HEK293 (cell line): ENCODE data around the gene GLCCI1.

Source experiments
- CTCF ChIA-PET: fragments of 350-600 bp; formaldehyde crosslinking; extraction: SDS; loops from one replicate; lab custom pipeline; 2021; ENCODE audit warnings: antibody characterized with exemption; lab: Yijun Ruan, JAX
- POLR2A ChIA-PET: fragments of 300-600 bp; formaldehyde crosslinking; extraction: SDS; loops from one replicate; lab custom pipeline; 2020; ENCODE audit warnings: antibody characterized with exemption, inconsistent platforms; lab: Yijun Ruan, JAX
- H3K27ac ChIP-seq: fragments of 200-500 bp; sonication (Bioruptor generic); 2 replicates; pipeline ENCODE4 v1.5.1; 2014; ENCODE audit warnings: low read depth, low read length, control low read depth, inconsistent platforms; ENCODE audit errors: extremely low read depth
- H3K36me3 ChIP-seq, 2 experiments: fragments of 200-500 bp in 1 of 2; sonication (Bioruptor generic) in 1 of 2; 1 replicate in 1 of 2; 2 replicates in 1 of 2; pipeline ENCODE4 v1.5.1; 2014 to 2017; ENCODE audit warnings: inconsistent platforms in 2 of 2, low read length in 2 of 2; ENCODE audit not compliant: control insufficient read depth in 2 of 2, insufficient read depth in 1 of 2
- H3K4me1 ChIP-seq: fragments of 200-500 bp; sonication (Bioruptor generic); 2 replicates; pipeline ENCODE4 v1.5.1; 2014; ENCODE audit warnings: mild to moderate bottlenecking, low read length, inconsistent platforms; ENCODE audit not compliant: control insufficient read depth, insufficient read depth
- H3K4me3 ChIP-seq: 2 replicates; pipeline ENCODE4 v1.5.1; 2011; ENCODE audit warnings: low read depth, mild to moderate bottlenecking, control low read depth, low read length, moderate library complexity
- H3K9me3 ChIP-seq: fragments of 200-500 bp; sonication (Bioruptor generic); 2 replicates; pipeline ENCODE4 v1.5.1; 2014; ENCODE audit warnings: low read depth, low read length, inconsistent platforms; ENCODE audit not compliant: control insufficient read depth, insufficient read depth
- HOXD13 ChIP-seq: sonication (generic); formaldehyde crosslinking; IDR thresholded peaks from 2 replicates; pipeline ENCODE4 v1.8.0; 2022; ENCODE audit warnings: missing genetic modification reagents, borderline replicate concordance
- KLF16 ChIP-seq: fragments of 450-650 bp; formaldehyde crosslinking; IDR thresholded peaks from 2 replicates; pipeline ENCODE4 v1.5.1; 2017; ENCODE audit warnings: missing biosample characterization, missing genetic modification characterization
- KLF9 ChIP-seq: fragments of 450-650 bp; formaldehyde crosslinking; IDR thresholded peaks from 2 replicates; pipeline ENCODE4 v1.5.1; 2016; ENCODE audit warnings: missing biosample characterization, missing genetic modification characterization, low read depth
- SP2 ChIP-seq: fragments of 450-650 bp; formaldehyde crosslinking; IDR thresholded peaks from 2 replicates; pipeline ENCODE4 v1.5.1; 2016; ENCODE audit warnings: missing biosample characterization, missing genetic modification characterization
- ZBTB1 ChIP-seq: fragments of 450-650 bp; formaldehyde crosslinking; IDR thresholded peaks from 2 replicates; pipeline ENCODE4 v1.5.1; 2016; ENCODE audit warnings: missing biosample characterization, missing genetic modification characterization
- ZBTB48 ChIP-seq: fragments of 450-650 bp; formaldehyde crosslinking; IDR thresholded peaks from 2 replicates; pipeline ENCODE4 v1.5.1; 2016; ENCODE audit warnings: missing biosample characterization, missing genetic modification characterization
- ZNF157 ChIP-seq: fragments of 450-650 bp; formaldehyde crosslinking; IDR thresholded peaks from 2 replicates; pipeline ENCODE4 v1.5.1; 2016; ENCODE audit warnings: missing biosample characterization, missing genetic modification characterization
- ZNF2 ChIP-seq: fragments of 450-650 bp; formaldehyde crosslinking; IDR thresholded peaks from 2 replicates; pipeline ENCODE4 v1.5.1; 2016; ENCODE audit warnings: missing biosample characterization, missing genetic modification characterization
- ZNF211 ChIP-seq: fragments of 450-650 bp; formaldehyde crosslinking; IDR thresholded peaks from 2 replicates; pipeline ENCODE4 v1.5.1; 2016; ENCODE audit warnings: low read depth, missing biosample characterization, missing genetic modification characterization
- ZNF292 ChIP-seq: fragments of 450-650 bp; formaldehyde crosslinking; IDR thresholded peaks from 2 replicates; pipeline ENCODE4 v1.5.1; 2016; ENCODE audit warnings: low read depth, missing biosample characterization, missing genetic modification characterization, borderline replicate concordance
- ZNF366 ChIP-seq: fragments of 450-650 bp; formaldehyde crosslinking; conservative IDR thresholded peaks from 2 replicates; pipeline ENCODE4 v1.5.1; 2016; ENCODE audit warnings: missing biosample characterization, missing genetic modification characterization
- ZNF37A ChIP-seq: fragments of 450-650 bp; IDR thresholded peaks from 2 replicates; pipeline ENCODE4 v1.5.1; 2018; ENCODE audit warnings: missing biosample characterization, missing genetic modification characterization
- ZNF426 ChIP-seq: fragments of 450-650 bp; formaldehyde crosslinking; IDR thresholded peaks from 2 replicates; pipeline ENCODE4 v1.5.1; 2017; ENCODE audit warnings: missing biosample characterization, missing genetic modification characterization, mild to moderate bottlenecking, inconsistent platforms, moderate library complexity
- ZNF549 ChIP-seq: fragments of 450-650 bp; IDR thresholded peaks from 2 replicates; pipeline ENCODE4 v1.5.1; 2018; ENCODE audit warnings: missing biosample characterization, missing genetic modification characterization, mild to moderate bottlenecking, inconsistent platforms, moderate library complexity
- TF ChIP-seq, protein P1 (sequence below): fragments of 450-650 bp; formaldehyde crosslinking; IDR thresholded peaks from 2 replicates; pipeline ENCODE4 v1.5.1; 2017; ENCODE audit warnings: missing biosample characterization, missing genetic modification characterization
- TF ChIP-seq, protein P2 (sequence below): fragments of 450-650 bp; formaldehyde crosslinking; IDR thresholded peaks from 2 replicates; pipeline ENCODE4 v1.5.1; 2017; ENCODE audit warnings: missing biosample characterization, missing genetic modification characterization
- TF ChIP-seq, protein P3 (sequence below): fragments of 450-650 bp; formaldehyde crosslinking; IDR thresholded peaks from 2 replicates; pipeline ENCODE4 v1.5.1; 2016; ENCODE audit warnings: missing biosample characterization, missing genetic modification characterization, borderline replicate concordance
- TF ChIP-seq, protein P4 (sequence below): fragments of 450-650 bp; formaldehyde crosslinking; IDR thresholded peaks from 2 replicates; pipeline ENCODE4 v1.5.1; 2016; ENCODE audit warnings: missing biosample characterization, missing genetic modification characterization
- TF ChIP-seq, protein P5 (sequence below): fragments of 450-650 bp; formaldehyde crosslinking; IDR thresholded peaks from 2 replicates; pipeline ENCODE4 v1.5.1; 2016; ENCODE audit warnings: missing biosample characterization, missing genetic modification characterization
- TF ChIP-seq, protein P6 (sequence below): fragments of 450-650 bp; IDR thresholded peaks from 2 replicates; pipeline ENCODE4 v1.5.1; 2018; ENCODE audit warnings: missing biosample characterization, missing genetic modification characterization

Gene GLCCI1

DNA sequence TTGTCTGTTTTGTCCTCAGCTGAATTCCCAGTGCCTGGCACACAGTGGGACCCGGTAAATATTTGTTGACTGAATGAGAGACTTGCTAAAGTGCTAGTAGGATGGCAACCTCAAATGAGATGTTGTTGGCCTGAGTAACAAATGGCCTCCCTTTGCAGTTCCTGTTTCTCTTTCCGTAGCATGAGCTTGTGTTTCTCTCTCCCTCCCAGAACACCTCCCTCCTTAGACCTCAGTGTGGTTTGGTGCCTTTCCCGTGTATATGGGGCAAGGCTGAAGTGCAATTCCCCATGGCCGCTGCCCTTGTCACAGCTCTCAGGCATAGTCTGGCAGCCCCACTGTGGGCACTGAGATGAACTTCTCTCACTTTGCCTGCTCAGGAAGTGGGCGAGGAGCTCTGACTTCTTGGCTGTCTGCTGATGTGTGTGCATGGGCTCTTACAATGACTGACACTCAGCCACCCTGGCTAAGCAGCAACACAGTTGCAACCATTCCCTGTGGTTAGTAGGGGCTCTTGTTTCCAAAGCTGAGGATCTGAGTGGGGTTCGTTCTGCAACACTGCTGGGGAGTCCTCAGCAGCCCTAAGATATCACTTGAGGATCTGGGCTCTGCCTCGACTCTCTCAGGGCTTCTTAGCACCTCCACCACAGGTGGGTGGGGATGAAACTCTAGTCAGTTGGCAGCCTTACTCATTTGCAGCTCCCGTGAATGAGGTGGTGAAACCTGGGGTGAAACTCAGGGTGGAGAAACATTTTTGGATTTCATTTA, 157.3 kb downstream of the GLCCI1 start:
- Histone ChIP-seq H3K9me3 (no peaks in the 10 kb centered on the region), H3K4me1 (no peaks in the 10 kb centered on the region), H3K27ac (no peak overlapping the region), H3K36me3 (no peaks in the 10 kb centered on the region), H3K4me3 (no peak overlapping the region)
- TF ChIP-seq KLF9: no peak
- TF ChIP-seq, protein P1, sequence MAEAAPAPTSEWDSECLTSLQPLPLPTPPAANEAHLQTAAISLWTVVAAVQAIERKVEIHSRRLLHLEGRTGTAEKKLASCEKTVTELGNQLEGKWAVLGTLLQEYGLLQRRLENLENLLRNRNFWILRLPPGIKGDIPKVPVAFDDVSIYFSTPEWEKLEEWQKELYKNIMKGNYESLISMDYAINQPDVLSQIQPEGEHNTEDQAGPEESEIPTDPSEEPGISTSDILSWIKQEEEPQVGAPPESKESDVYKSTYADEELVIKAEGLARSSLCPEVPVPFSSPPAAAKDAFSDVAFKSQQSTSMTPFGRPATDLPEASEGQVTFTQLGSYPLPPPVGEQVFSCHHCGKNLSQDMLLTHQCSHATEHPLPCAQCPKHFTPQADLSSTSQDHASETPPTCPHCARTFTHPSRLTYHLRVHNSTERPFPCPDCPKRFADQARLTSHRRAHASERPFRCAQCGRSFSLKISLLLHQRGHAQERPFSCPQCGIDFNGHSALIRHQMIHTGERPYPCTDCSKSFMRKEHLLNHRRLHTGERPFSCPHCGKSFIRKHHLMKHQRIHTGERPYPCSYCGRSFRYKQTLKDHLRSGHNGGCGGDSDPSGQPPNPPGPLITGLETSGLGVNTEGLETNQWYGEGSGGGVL (tag by site-specific recombination): no peak
- TF ChIP-seq ZNF292 (tag by site-specific recombination): no peak
- TF ChIP-seq ZBTB1 (tag by site-specific recombination): no peak
- TF ChIP-seq, protein P2, sequence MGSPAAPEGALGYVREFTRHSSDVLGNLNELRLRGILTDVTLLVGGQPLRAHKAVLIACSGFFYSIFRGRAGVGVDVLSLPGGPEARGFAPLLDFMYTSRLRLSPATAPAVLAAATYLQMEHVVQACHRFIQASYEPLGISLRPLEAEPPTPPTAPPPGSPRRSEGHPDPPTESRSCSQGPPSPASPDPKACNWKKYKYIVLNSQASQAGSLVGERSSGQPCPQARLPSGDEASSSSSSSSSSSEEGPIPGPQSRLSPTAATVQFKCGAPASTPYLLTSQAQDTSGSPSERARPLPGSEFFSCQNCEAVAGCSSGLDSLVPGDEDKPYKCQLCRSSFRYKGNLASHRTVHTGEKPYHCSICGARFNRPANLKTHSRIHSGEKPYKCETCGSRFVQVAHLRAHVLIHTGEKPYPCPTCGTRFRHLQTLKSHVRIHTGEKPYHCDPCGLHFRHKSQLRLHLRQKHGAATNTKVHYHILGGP: no peak
- TF ChIP-seq, protein P3, sequence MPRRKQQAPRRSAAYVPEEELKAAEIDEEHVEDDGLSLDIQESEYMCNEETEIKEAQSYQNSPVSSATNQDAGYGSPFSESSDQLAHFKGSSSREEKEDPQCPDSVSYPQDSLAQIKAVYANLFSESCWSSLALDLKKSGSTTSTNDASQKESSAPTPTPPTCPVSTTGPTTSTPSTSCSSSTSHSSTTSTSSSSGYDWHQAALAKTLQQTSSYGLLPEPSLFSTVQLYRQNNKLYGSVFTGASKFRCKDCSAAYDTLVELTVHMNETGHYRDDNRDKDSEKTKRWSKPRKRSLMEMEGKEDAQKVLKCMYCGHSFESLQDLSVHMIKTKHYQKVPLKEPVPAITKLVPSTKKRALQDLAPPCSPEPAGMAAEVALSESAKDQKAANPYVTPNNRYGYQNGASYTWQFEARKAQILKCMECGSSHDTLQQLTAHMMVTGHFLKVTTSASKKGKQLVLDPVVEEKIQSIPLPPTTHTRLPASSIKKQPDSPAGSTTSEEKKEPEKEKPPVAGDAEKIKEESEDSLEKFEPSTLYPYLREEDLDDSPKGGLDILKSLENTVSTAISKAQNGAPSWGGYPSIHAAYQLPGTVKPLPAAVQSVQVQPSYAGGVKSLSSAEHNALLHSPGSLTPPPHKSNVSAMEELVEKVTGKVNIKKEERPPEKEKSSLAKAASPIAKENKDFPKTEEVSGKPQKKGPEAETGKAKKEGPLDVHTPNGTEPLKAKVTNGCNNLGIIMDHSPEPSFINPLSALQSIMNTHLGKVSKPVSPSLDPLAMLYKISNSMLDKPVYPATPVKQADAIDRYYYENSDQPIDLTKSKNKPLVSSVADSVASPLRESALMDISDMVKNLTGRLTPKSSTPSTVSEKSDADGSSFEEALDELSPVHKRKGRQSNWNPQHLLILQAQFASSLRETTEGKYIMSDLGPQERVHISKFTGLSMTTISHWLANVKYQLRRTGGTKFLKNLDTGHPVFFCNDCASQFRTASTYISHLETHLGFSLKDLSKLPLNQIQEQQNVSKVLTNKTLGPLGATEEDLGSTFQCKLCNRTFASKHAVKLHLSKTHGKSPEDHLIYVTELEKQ (tag by site-specific recombination): no peak
- no peak for TF ChIP-seq ZNF426 (tag by site-specific recombination)
- TF ChIP-seq, protein P4, sequence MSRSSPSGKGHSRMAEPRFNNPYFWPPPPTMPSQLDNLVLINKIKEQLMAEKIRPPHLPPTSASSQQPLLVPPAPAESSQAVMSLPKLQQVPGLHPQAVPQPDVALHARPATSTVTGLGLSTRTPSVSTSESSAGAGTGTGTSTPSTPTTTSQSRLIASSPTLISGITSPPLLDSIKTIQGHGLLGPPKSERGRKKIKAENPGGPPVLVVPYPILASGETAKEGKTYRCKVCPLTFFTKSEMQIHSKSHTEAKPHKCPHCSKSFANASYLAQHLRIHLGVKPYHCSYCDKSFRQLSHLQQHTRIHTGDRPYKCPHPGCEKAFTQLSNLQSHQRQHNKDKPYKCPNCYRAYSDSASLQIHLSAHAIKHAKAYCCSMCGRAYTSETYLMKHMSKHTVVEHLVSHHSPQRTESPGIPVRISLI (tag by site-specific recombination): no peak
- TF ChIP-seq ZBTB48 (tag by site-specific recombination): no peak
- no peak for TF ChIP-seq ZNF366
- no peak for TF ChIP-seq HOXD13 (CRISPR knock-in tag)
- TF ChIP-seq, protein P5, sequence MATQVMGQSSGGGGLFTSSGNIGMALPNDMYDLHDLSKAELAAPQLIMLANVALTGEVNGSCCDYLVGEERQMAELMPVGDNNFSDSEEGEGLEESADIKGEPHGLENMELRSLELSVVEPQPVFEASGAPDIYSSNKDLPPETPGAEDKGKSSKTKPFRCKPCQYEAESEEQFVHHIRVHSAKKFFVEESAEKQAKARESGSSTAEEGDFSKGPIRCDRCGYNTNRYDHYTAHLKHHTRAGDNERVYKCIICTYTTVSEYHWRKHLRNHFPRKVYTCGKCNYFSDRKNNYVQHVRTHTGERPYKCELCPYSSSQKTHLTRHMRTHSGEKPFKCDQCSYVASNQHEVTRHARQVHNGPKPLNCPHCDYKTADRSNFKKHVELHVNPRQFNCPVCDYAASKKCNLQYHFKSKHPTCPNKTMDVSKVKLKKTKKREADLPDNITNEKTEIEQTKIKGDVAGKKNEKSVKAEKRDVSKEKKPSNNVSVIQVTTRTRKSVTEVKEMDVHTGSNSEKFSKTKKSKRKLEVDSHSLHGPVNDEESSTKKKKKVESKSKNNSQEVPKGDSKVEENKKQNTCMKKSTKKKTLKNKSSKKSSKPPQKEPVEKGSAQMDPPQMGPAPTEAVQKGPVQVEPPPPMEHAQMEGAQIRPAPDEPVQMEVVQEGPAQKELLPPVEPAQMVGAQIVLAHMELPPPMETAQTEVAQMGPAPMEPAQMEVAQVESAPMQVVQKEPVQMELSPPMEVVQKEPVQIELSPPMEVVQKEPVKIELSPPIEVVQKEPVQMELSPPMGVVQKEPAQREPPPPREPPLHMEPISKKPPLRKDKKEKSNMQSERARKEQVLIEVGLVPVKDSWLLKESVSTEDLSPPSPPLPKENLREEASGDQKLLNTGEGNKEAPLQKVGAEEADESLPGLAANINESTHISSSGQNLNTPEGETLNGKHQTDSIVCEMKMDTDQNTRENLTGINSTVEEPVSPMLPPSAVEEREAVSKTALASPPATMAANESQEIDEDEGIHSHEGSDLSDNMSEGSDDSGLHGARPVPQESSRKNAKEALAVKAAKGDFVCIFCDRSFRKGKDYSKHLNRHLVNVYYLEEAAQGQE (tag by site-specific recombination): no peak
- TF ChIP-seq ZNF157: no peak
- TF ChIP-seq, protein P6, sequence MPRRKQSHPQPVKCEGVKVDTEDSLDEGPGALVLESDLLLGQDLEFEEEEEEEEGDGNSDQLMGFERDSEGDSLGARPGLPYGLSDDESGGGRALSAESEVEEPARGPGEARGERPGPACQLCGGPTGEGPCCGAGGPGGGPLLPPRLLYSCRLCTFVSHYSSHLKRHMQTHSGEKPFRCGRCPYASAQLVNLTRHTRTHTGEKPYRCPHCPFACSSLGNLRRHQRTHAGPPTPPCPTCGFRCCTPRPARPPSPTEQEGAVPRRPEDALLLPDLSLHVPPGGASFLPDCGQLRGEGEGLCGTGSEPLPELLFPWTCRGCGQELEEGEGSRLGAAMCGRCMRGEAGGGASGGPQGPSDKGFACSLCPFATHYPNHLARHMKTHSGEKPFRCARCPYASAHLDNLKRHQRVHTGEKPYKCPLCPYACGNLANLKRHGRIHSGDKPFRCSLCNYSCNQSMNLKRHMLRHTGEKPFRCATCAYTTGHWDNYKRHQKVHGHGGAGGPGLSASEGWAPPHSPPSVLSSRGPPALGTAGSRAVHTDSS (tag by site-specific recombination): no peak
- no peak for TF ChIP-seq ZNF2
- no peak for TF ChIP-seq SP2 (tag by site-specific recombination)
- no peak for TF ChIP-seq ZNF549
- no peak for TF ChIP-seq KLF16 (tag by site-specific recombination)
- TF ChIP-seq ZNF211 (tag by site-specific recombination): no peak
- no peak for TF ChIP-seq ZNF37A (tag by site-specific recombination)
- POLR2A ChIA-PET: no interaction called here
- CTCF ChIA-PET: no interaction called here
